HEK293T (cell line): ENCODE results near the gene MPRIP.

Experiments used
- ARNT ChIP-seq: fragments of 450-650 bp; IDR thresholded peaks from 2 replicates; pipeline ENCODE4 v1.6.1; 2017; ENCODE audit warnings: mild to moderate bottlenecking
- BHLHE40 ChIP-seq: fragments of 450-650 bp; IDR thresholded peaks from 2 replicates; pipeline ENCODE4 v1.6.1; 2016; ENCODE audit warnings: mild to moderate bottlenecking, moderate library complexity, borderline replicate concordance
- CTBP1 ChIP-seq: fragments of 450-650 bp; IDR thresholded peaks from 2 replicates; pipeline ENCODE4 v1.6.1; 2016; ENCODE audit warnings: borderline replicate concordance
- ELF4 ChIP-seq: fragments of 450-650 bp; IDR thresholded peaks from 2 replicates; pipeline ENCODE4 v1.6.1; 2017; ENCODE audit warnings: antibody characterized with exemption
- FOXK2 ChIP-seq: fragments of 450-650 bp; IDR thresholded peaks from 2 replicates; pipeline ENCODE4 v1.6.1; 2016; ENCODE audit warnings: mild to moderate bottlenecking
- FOXM1 ChIP-seq: fragments of 450-650 bp; IDR thresholded peaks from 2 replicates; pipeline ENCODE4 v1.6.1; 2017; ENCODE audit warnings: mild to moderate bottlenecking, borderline replicate concordance
- HDGF ChIP-seq: fragments of 450-650 bp; IDR thresholded peaks from 2 replicates; pipeline ENCODE4 v1.6.1; 2017; ENCODE audit warnings: antibody characterized with exemption, borderline replicate concordance
- L3MBTL2 ChIP-seq: fragments of 450-650 bp; conservative IDR thresholded peaks from 2 replicates; pipeline ENCODE4 v1.6.1; 2016; ENCODE audit warnings: mild to moderate bottlenecking
- NFRKB ChIP-seq: fragments of 450-650 bp; IDR thresholded peaks from 2 replicates; pipeline ENCODE4 v1.6.1; 2016; ENCODE audit warnings: mild to moderate bottlenecking, moderate library complexity
- SP1 ChIP-seq: fragments of 450-650 bp; IDR thresholded peaks from 2 replicates; pipeline ENCODE4 v1.6.1; 2017
- SUZ12 ChIP-seq: fragments of 450-650 bp; IDR thresholded peaks from 2 replicates; pipeline ENCODE4 v1.6.1; 2016; ENCODE audit warnings: mild to moderate bottlenecking
- TARDBP ChIP-seq: fragments of 450-650 bp; IDR thresholded peaks from 2 replicates; pipeline ENCODE4 v1.6.1; 2016
- ZNF384 ChIP-seq: fragments of 450-650 bp; IDR thresholded peaks from 2 replicates; pipeline ENCODE4 v1.6.1; 2016
- TF ChIP-seq, protein P1 (sequence below): fragments of 450-650 bp; IDR thresholded peaks from 2 replicates; pipeline ENCODE4 v1.6.1; 2016

DNA sequence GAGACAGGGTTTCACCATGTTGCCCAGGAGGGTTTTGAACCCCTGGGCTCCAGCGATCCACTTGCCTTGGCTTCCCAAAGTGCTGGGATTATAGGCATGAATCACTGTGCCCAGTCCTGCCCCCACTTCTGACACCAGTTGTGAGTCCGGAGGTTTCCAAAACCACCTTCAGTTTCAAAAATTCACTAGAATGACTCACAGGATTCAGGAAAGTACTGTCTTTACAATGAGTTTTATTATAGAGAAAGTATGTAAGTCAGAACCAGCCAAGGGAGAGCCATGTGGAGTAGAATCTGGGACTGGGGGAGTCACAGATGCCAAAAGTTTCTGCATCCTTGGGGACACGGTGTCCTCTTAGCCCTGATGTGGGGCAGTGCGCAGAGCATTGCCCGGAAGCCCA lies 108.8 kb downstream of the MPRIP start:
- TF ChIP-seq TARDBP (no peak), CTBP1 (no peak), BHLHE40 (no peak), FOXK2 (no peak), NFRKB (no peak), ELF4 (no peak), FOXM1 (no peak), SUZ12 (no peak), ARNT (no peak), HDGF (no peak), SP1 (no peak), ZNF384 (no peak), L3MBTL2 (no peak)
- TF ChIP-seq, protein P1, sequence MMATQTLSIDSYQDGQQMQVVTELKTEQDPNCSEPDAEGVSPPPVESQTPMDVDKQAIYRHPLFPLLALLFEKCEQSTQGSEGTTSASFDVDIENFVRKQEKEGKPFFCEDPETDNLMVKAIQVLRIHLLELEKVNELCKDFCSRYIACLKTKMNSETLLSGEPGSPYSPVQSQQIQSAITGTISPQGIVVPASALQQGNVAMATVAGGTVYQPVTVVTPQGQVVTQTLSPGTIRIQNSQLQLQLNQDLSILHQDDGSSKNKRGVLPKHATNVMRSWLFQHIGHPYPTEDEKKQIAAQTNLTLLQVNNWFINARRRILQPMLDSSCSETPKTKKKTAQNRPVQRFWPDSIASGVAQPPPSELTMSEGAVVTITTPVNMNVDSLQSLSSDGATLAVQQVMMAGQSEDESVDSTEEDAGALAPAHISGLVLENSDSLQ: no peak
